ENCODE results near the gene LIPH.
A peak's percentile ranks its signal among the peaks of the same experiment; 100 is the strongest.
"Not testable (repeated sequence)": the region's sequence is repeated elsewhere in the genome, so short reads cannot be mapped to it uniquely, and the experiment has no call there.

Gene LIPH

GRCh38 chr3:185585518-185585858 is 33.1 kb upstream of the LIPH start:
- no peak for DNase-seq (ENCODE audit: extremely low read depth, insufficient read length)
- Histone ChIP-seq H3K36me3 (ENCODE audit: control insufficient read depth, insufficient read depth, low read length) (no peaks in the 10 kb centered on the region), H3K27me3 (replicated peaks; ENCODE audit: control insufficient read depth, insufficient read depth, low read length) (no peaks in the 10 kb centered on the region), H3K4me3 (replicated peaks; ENCODE audit: low read depth, low read length) (peak overlapping the region; percentile 65)
- TF ChIP-seq, protein P1, sequence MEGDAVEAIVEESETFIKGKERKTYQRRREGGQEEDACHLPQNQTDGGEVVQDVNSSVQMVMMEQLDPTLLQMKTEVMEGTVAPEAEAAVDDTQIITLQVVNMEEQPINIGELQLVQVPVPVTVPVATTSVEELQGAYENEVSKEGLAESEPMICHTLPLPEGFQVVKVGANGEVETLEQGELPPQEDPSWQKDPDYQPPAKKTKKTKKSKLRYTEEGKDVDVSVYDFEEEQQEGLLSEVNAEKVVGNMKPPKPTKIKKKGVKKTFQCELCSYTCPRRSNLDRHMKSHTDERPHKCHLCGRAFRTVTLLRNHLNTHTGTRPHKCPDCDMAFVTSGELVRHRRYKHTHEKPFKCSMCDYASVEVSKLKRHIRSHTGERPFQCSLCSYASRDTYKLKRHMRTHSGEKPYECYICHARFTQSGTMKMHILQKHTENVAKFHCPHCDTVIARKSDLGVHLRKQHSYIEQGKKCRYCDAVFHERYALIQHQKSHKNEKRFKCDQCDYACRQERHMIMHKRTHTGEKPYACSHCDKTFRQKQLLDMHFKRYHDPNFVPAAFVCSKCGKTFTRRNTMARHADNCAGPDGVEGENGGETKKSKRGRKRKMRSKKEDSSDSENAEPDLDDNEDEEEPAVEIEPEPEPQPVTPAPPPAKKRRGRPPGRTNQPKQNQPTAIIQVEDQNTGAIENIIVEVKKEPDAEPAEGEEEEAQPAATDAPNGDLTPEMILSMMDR (IDR thresholded peaks at IDR 0.05; ENCODE audit: insufficient read depth, low read length, poor library complexity, severe bottlenecking) = no peak

DNA sequence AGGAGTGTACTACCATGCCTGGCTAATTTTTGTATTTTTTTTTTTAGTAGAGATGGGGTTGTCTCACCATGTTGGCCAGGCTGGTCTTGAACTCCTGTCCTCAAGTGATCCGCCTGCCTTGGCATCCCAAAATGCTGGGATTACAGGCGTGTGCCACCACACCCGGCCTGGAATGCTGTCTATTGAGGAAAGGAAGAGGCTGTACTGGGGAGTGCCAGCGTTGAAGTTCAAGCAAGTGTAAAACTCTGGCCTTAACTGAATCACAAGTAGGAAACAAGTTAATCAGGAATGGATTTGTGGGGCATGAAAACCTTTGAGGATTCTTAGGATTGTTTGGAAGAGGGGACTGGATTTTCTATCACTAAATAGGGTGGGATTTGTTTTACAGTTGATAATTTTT is 32.3 kb upstream of the LIPH start:
- DNase-seq (ENCODE audit: extremely low read depth, insufficient read length) = no peak
- TF ChIP-seq, protein P1 (IDR thresholded peaks at IDR 0.05; ENCODE audit: insufficient read depth, low read length, poor library complexity, severe bottlenecking) = no peak
- Histone ChIP-seq H3K4me3 (replicated peaks; ENCODE audit: low read depth, low read length) (no peak overlapping the region), H3K36me3 (ENCODE audit: control insufficient read depth, insufficient read depth, low read length) (no peaks in the 10 kb centered on the region), H3K27me3 (replicated peaks; ENCODE audit: control insufficient read depth, insufficient read depth, low read length) (no peaks in the 10 kb centered on the region)

DNA sequence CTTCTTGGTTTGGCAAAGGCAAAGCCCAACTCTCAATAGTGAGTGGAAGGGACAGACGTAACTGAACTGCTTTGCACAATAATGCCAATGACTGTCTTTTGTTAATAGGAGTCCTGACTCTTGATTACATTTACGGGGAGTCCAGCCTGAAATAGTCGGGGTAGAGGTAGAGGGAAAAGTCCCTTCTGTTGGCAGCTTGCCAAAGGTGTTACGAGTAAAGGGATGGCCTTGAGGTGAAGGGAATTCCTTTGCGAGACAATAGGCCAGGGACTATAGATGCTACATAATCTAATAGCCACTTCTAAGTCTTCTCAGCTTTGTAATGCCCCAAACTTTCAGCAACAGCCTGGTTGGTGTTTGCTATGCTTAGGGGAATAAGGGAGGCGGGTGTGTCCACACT is 31.5 kb upstream of the LIPH start:
- H3K27me3 ChIP-seq (replicated peaks; ENCODE audit: control insufficient read depth, insufficient read depth, low read length) = no peaks in the 10 kb centered on the region
- no peak for DNase-seq (ENCODE audit: extremely low read depth, insufficient read length)
- TF ChIP-seq, protein P1 (IDR thresholded peaks at IDR 0.05; ENCODE audit: insufficient read depth, low read length, poor library complexity, severe bottlenecking) = no peak
- H3K4me3 ChIP-seq (replicated peaks; ENCODE audit: low read depth, low read length) = no peak overlapping the region
- H3K36me3 ChIP-seq (ENCODE audit: control insufficient read depth, insufficient read depth, low read length) = no peaks in the 10 kb centered on the region

GRCh38 chr3:185582871-185583270 is 30.5 kb upstream of the LIPH start:
- no peak overlapping the region for H3K4me3 ChIP-seq (replicated peaks; ENCODE audit: low read depth, low read length)
- TF ChIP-seq, protein P1 (IDR thresholded peaks at IDR 0.05; ENCODE audit: insufficient read depth, low read length, poor library complexity, severe bottlenecking) = no peak
- H3K36me3 ChIP-seq (ENCODE audit: control insufficient read depth, insufficient read depth, low read length) = no peaks in the 10 kb centered on the region
- no peaks in the 10 kb centered on the region for H3K27me3 ChIP-seq (replicated peaks; ENCODE audit: control insufficient read depth, insufficient read depth, low read length)
- DNase-seq (ENCODE audit: extremely low read depth, insufficient read length) = peak; percentile 70

GRCh38 chr3:185582236-185582635 is 29.8 kb upstream of the LIPH start:
- H3K27me3 ChIP-seq (replicated peaks; ENCODE audit: control insufficient read depth, insufficient read depth, low read length) = no peaks in the 10 kb centered on the region
- DNase-seq (ENCODE audit: extremely low read depth, insufficient read length) = no peak
- H3K4me3 ChIP-seq (replicated peaks; ENCODE audit: low read depth, low read length) = no peak overlapping the region
- H3K36me3 ChIP-seq (ENCODE audit: control insufficient read depth, insufficient read depth, low read length) = no peaks in the 10 kb centered on the region
- TF ChIP-seq, protein P1 (IDR thresholded peaks at IDR 0.05; ENCODE audit: insufficient read depth, low read length, poor library complexity, severe bottlenecking) = no peak

GRCh38 chr3:185575108-185575869 is 22.9 kb upstream of the LIPH start:
- DNase-seq (ENCODE audit: extremely low read depth, insufficient read length); H3K4me3 ChIP-seq (replicated peaks; ENCODE audit: low read depth, low read length); H3K27me3 ChIP-seq (replicated peaks; ENCODE audit: control insufficient read depth, insufficient read depth, low read length); H3K36me3 ChIP-seq (ENCODE audit: control insufficient read depth, insufficient read depth, low read length): not testable (repeated sequence)
- TF ChIP-seq, protein P1 (IDR thresholded peaks at IDR 0.05; ENCODE audit: insufficient read depth, low read length, poor library complexity, severe bottlenecking) = peak; percentile 51

All from GM06990 (cell line).